GM21423 (cell line): Measurements from ENCODE around the gene HOXA4.

Source experiments
- ATAC-seq: cut with Tn5 transposase; IDR thresholded peaks from one replicate; pipeline ENCODE4 v1.9.1; 2021; ENCODE audit warnings: mild to moderate bottlenecking, moderate library complexity; ENCODE audit not compliant: unreplicated experiment

HOXA4 gene

GRCh38 chr7:27117887-27118491, 12.6 kb downstream of the HOXA4 start:
- ATAC-seq: no peak

- no peak for ATAC-seq
Measured at GRCh38 chr7:27116962-27117886, 13.3 kb downstream of the HOXA4 start.

GRCh38 chr7:27116031-27116961, 14.3 kb downstream of the HOXA4 start:
- no peak for ATAC-seq

GRCh38 chr7:27115221-27116026, 15.1 kb downstream of the HOXA4 start:
- ATAC-seq: no peak

- no peak for ATAC-seq
Measured at GRCh38 chr7:27114881-27115220, 15.7 kb downstream of the HOXA4 start.

GRCh38 chr7:27113991-27114769, 16.4 kb downstream of the HOXA4 start:
- ATAC-seq: no peak

- ATAC-seq: no peak
Measured at GRCh38 chr7:27112955-27113949, 17.3 kb downstream of the HOXA4 start.

- ATAC-seq: no peak
Measured at GRCh38 chr7:27112361-27112760, 18.2 kb downstream of the HOXA4 start.

GRCh38 chr7:27111751-27112277, 18.7 kb downstream of the HOXA4 start:
- no peak for ATAC-seq

GRCh38 chr7:27111042-27111750, 19.4 kb downstream of the HOXA4 start:
- ATAC-seq: no peak

- ATAC-seq: no peak
Measured at GRCh38 chr7:27110186-27111031, 20.1 kb downstream of the HOXA4 start.

GRCh38 chr7:27109466-27110185, 20.9 kb downstream of the HOXA4 start:
- no peak for ATAC-seq

GRCh38 chr7:27108390-27109127, 22.0 kb downstream of the HOXA4 start:
- no peak for ATAC-seq

- no peak for ATAC-seq
Measured at GRCh38 chr7:27107391-27108381, 22.9 kb downstream of the HOXA4 start.
